T-cell (primary cell): ENCODE measurements around the gene TCERG1L. TPM values are rescaled to one million over a fixed set of nuclear protein-coding genes. Genes with fewer than 3 reads are reported as not detected.
A peak's percentile ranks its signal among the peaks of the same experiment; 100 is the strongest.

Experiments
- ATAC-seq, 4 experiments: fragments of 200-7000 bp in 3 of 4; fragments of 150-1000 bp in 1 of 4; cut with Tn5 transposase; replicated peaks in 1 of 4; 1 replicate in 3 of 4; 2 replicates in 1 of 4; pipeline ENCODE4 v1.10.0; 2021; ENCODE audit warnings: moderate library complexity in 3 of 4, mild to moderate bottlenecking in 2 of 4, moderate number of reproducible peaks in 1 of 4
- CTCF ChIA-PET, 2 donors: fragments of 300-600 bp; sonication (Branson Sonifier 250); formaldehyde crosslinking; loops; one replicate each; lab custom pipeline; 2022; ENCODE audit warnings: antibody characterized with exemption in 2 of 2; lab: Charles Lee
- POLR2A ChIA-PET, 2 donors: fragments of 300-600 bp; sonication (Branson Sonifier 250); formaldehyde crosslinking; loops; one replicate each; lab custom pipeline; 2022; ENCODE audit warnings: antibody characterized with exemption in 2 of 2; lab: Charles Lee
- DNase-seq, 35 experiments: peaks; one replicate each; pipeline versions ENCODE4 v3.0.0 to v3.0.0-alpha.2; 2013 to 2023
- H3K27ac ChIP-seq: one replicate; pipeline ENCODE4 v1.5.1; 2013; ENCODE audit warnings: low read length
- H3K27me3 ChIP-seq, 2 experiments: replicated peaks in 1 of 2; 1 replicate in 1 of 2; 2 replicates in 1 of 2; pipeline versions ENCODE4 v1.6.1 to v1.7.0; 2013; ENCODE audit warnings: low read length in 1 of 2, mixed read lengths in 1 of 2; ENCODE audit not compliant: control insufficient read depth in 2 of 2, insufficient read depth in 2 of 2; ENCODE audit errors: extremely low read depth in 1 of 2
- H3K36me3 ChIP-seq, 2 donors: 1 replicate in 1 of 2; 2 replicates in 1 of 2; pipeline versions ENCODE4 v1.6.1 to v1.7.0; 2013; ENCODE audit warnings: low read length in 1 of 2; ENCODE audit not compliant: control insufficient read depth in 2 of 2, insufficient read depth in 1 of 2; ENCODE audit errors: extremely low read depth in 1 of 2
- H3K4me1 ChIP-seq, 2 experiments: 1 replicate in 1 of 2; 2 replicates in 1 of 2; pipeline versions ENCODE4 v1.6.1 to v1.7.0; 2013; ENCODE audit warnings: low read length in 2 of 2, mixed read lengths in 1 of 2; ENCODE audit not compliant: insufficient read depth in 2 of 2, control insufficient read depth in 1 of 2; ENCODE audit errors: extremely low read depth in 1 of 2
- H3K4me3 ChIP-seq, 2 donors: 1 replicate in 1 of 2; 2 replicates in 1 of 2; pipeline versions ENCODE4 v1.5.1 to v1.7.0; 2013; ENCODE audit warnings: mild to moderate bottlenecking in 2 of 2, low read length in 1 of 2, moderate library complexity in 1 of 2; ENCODE audit not compliant: control insufficient read depth in 1 of 2; ENCODE audit errors: extremely low read depth in 1 of 2
- H3K9me3 ChIP-seq: 2 replicates; pipeline ENCODE4 v1.7.0; 2013
- H3K27ac Mint-ChIP-seq, 2 donors: one replicate each; pipeline ENCODE4 v1.8.0; 2020 to 2021; ENCODE audit warnings: mild to moderate bottlenecking in 2 of 2, mixed read lengths in 2 of 2
- H3K27me3 Mint-ChIP-seq, 2 donors: one replicate each; pipeline ENCODE4 v1.8.0; 2021 to 2022; ENCODE audit warnings: mixed read lengths in 2 of 2
- H3K36me3 Mint-ChIP-seq: one replicate; pipeline ENCODE4 v1.8.0; 2021; ENCODE audit warnings: mixed read lengths
- H3K4me1 Mint-ChIP-seq, 3 donors: one replicate each; pipeline ENCODE4 v1.8.0; 2020 to 2022; ENCODE audit warnings: mixed read lengths in 3 of 3, mild to moderate bottlenecking in 1 of 3
- H3K4me3 Mint-ChIP-seq, 3 donors: one replicate each; pipeline ENCODE4 v1.8.0; 2020 to 2022; ENCODE audit warnings: mild to moderate bottlenecking in 3 of 3, mixed read lengths in 3 of 3, moderate library complexity in 3 of 3
- H3K9me3 Mint-ChIP-seq, 3 donors: one replicate each; pipeline ENCODE4 v1.8.0; 2020 to 2022; ENCODE audit warnings: mixed read lengths in 3 of 3
- WGBS: methylation state at CpG from one replicate; pipeline ENCODE4 v1.1.5; 2013; ENCODE audit warnings: missing lambda C conversion rate; ENCODE audit not compliant: insufficient coverage; 5-methylcytosine and 5-hydroxymethylcytosine counted together
- total RNA-seq, 35 experiments: library from RNA in 6 of 35; stranded (reverse) in 6 of 35; fragments of 120-200 nt in 1 of 35; gene quantifications; one replicate each; pipeline versions ENCODE4 v1.2.1 to v1.2.4 and lab custom pipeline; 2013 to 2026

TCERG1L gene
- total RNA-seq, 5 donors from 2014 or later (not counting 1 experiment from before 2014, with no cell fraction given) = 0.13 to 0.29 (median 0.21) TPM; not detected in 1

DNA sequence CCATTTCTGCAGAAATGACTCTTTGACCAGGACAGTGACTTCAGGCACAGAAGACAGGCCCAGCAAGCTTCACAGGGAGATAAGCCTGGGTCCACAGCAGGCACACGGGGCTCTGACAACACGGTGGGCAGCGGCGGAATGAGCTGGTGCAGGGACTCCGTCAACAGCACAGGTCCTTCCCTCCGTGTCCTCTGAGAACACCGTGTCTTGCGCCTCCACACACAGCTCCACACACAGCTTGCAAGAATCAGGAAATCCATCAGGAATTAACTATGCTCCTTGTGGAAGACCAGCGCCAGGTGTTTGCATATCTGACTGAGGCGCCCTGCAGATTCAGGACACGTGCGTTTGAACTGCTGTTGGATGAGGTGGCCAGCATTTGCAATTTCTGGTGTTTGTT, 39.6 kb downstream of the TCERG1L start:
- Histone ChIP-seq H3K36me3 (no peaks in the 10 kb centered on the region), H3K27ac (no peak overlapping the region), H3K27me3 (peaks cover 0 to 10% of the 10 kb centered on the region in 2 experiments), H3K4me1 (no peaks in the 10 kb centered on the region), H3K9me3 (no peaks in the 10 kb centered on the region), H3K4me3 (no peak overlapping the region)
- WGBS = 94% methylated on average over 9 of the region's 12 CpGs
- DNase-seq (no peak), ATAC-seq (no peak)
- ChIA-PET POLR2A (no interaction called here), CTCF (no interaction called here)
- Mint-ChIP-seq H3K27ac (no peak overlapping the region), H3K4me1 (no peaks in the 10 kb centered on the region), H3K4me3 (no peak overlapping the region), H3K27me3 (peaks cover 0 to 6% of the 10 kb centered on the region in 2 donors), H3K9me3 (no peaks in the 10 kb centered on the region), H3K36me3 (no peaks in the 10 kb centered on the region)

DNA sequence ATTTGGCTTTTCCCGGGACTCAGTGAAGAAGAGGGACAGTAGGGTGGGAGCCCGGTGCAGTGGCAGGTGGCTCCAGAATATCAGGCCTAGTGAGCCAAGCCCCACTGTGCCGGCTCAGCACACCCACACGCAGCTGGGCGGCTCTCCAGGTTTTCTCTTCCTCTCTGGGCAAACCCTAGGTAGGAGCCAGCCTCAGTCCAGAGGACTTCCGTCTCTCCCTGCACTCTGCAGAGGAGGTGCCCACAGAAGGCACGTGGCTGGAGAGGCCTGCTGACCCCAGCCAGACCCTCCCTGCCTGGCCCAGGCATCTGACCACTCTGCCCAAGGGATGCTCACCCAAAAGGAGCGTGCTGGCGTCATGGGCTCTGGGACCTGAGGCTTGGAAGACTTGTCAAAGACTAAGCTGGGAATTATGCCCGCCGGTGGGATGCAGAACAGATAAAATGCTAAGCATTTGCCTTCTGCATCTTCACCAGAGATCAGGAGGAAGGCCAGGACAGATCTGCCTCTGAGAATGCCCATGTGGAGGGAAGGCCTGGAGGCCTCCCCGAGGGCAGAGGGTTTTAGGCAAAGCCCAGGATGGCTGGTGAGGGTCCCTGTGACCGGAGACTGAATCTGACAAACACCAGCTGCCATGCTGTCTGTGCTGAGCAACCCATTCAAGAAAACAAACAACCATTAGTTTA, 40.2 kb downstream of the TCERG1L start:
- peaks cover 0 to 10% of the 10 kb centered on the region in 2 experiments for H3K27me3 ChIP-seq
- Mint-ChIP-seq H3K9me3 (no peaks in the 10 kb centered on the region), H3K4me3 (no peak overlapping the region), H3K27me3 (peaks cover 0 to 6% of the 10 kb centered on the region in 2 donors), H3K27ac (no peak overlapping the region), H3K4me1 (no peaks in the 10 kb centered on the region), H3K36me3 (no peaks in the 10 kb centered on the region)
- ATAC-seq (no peak), DNase-seq (no peak)
- POLR2A ChIA-PET = no interaction called here
- no peaks in the 10 kb centered on the region for H3K4me1 ChIP-seq
- no peak overlapping the region for H3K27ac ChIP-seq
- WGBS = 73% methylated on average over 12 of the region's 13 CpGs
- CTCF ChIA-PET = no interaction called here
- H3K4me3 ChIP-seq = no peak overlapping the region
- no peaks in the 10 kb centered on the region for H3K9me3 ChIP-seq
- no peaks in the 10 kb centered on the region for H3K36me3 ChIP-seq

DNA sequence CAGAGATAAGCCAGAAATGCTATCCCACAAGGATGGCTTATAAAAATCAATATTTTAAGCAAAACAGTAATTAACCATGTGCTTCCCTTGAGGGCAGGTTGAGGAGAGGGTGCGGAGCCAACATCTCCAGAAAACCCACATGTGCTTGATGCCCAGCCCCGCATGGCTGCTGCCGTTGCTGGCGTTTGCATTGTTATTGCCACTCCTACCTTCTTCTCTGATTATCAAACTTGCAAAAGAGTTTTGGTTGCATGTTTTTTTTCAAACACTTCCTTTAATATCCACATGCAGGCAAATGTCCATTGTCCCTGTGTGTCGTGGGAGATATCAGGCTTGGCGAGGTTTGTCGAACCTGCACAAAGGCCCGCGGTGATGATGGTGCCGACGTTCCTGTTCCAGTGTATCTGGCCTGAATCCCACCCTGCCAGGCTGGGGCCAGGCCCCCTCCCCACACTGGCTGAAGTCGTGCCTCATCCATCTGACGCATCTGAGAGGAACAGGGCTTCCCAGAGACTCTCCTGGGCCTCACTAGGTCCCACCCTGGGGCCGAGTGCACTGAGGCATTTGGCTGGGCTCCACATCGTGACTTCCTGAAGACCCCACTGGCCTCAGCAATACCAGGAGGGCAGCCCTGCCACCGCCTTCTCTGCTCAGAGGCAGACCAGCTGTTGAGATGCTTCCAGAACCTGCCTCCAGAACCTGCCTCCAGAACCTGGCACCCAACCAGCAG, 40.9 kb downstream of the TCERG1L start:
- H3K36me3 ChIP-seq = no peaks in the 10 kb centered on the region
- peaks cover 0 to 10% of the 10 kb centered on the region in 2 experiments for H3K27me3 ChIP-seq
- ChIA-PET POLR2A (no interaction called here), CTCF (no interaction called here)
- no peak overlapping the region for H3K27ac Mint-ChIP-seq
- H3K4me3 ChIP-seq = no peak overlapping the region
- H3K4me3 Mint-ChIP-seq = no peak overlapping the region
- ATAC-seq (no peak), DNase-seq (no peak)
- WGBS = 81% methylated on average over 13 of the region's 16 CpGs
- H3K4me1 Mint-ChIP-seq = no peaks in the 10 kb centered on the region
- H3K27ac ChIP-seq = no peak overlapping the region
- H3K9me3 ChIP-seq = no peaks in the 10 kb centered on the region
- H3K36me3 Mint-ChIP-seq = no peaks in the 10 kb centered on the region
- H3K27me3 Mint-ChIP-seq = peaks cover 0 to 6% of the 10 kb centered on the region in 2 donors
- no peaks in the 10 kb centered on the region for H3K9me3 Mint-ChIP-seq
- no peaks in the 10 kb centered on the region for H3K4me1 ChIP-seq

DNA sequence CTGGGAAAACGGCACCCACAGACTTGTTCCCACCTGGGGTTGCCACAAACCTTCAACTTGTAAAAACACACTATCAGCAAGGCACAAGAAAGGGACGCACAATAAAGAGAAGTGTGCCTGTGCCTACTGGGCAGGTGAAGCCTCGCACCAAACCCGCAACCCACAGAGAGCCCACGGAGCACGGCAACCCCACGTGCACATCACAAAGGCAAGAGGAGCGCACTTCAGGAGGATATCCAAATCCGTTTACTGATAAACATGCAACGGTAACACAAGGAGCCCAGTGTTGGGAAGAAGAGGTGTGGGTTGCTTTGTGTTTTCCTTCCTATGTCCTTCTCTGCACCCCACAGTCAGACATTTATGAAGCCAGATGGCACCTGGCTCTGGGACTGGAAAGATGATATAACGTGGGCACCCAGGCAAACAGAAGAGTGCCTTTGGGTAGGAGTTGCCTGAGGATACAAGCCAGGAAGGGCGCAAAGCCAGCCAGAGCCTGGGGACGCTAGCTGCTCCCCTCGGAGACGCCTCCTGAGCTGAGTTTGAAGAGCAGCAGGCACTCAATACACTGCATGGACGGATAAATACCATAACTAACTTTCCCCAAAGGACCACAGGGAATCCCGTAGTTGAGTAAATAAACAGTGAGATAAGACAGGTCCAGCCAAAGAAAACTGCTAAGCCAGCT, 41.6 kb downstream of the TCERG1L start:
- POLR2A ChIA-PET = no interaction called here
- CTCF ChIA-PET = no interaction called here
- H3K27ac ChIP-seq = no peak overlapping the region
- H3K9me3 ChIP-seq = no peaks in the 10 kb centered on the region
- Mint-ChIP-seq H3K27ac (no peak overlapping the region), H3K4me3 (no peak overlapping the region), H3K9me3 (no peaks in the 10 kb centered on the region), H3K4me1 (no peaks in the 10 kb centered on the region), H3K36me3 (no peaks in the 10 kb centered on the region), H3K27me3 (peaks cover 0 to 6% of the 10 kb centered on the region in 2 donors)
- peaks cover 0 to 10% of the 10 kb centered on the region in 2 experiments for H3K27me3 ChIP-seq
- H3K4me3 ChIP-seq = no peak overlapping the region
- no peak for ATAC-seq
- 89% methylated on average over 5 of the region's 17 CpGs for WGBS
- no peak for DNase-seq
- no peaks in the 10 kb centered on the region for H3K4me1 ChIP-seq
- no peaks in the 10 kb centered on the region for H3K36me3 ChIP-seq

DNA sequence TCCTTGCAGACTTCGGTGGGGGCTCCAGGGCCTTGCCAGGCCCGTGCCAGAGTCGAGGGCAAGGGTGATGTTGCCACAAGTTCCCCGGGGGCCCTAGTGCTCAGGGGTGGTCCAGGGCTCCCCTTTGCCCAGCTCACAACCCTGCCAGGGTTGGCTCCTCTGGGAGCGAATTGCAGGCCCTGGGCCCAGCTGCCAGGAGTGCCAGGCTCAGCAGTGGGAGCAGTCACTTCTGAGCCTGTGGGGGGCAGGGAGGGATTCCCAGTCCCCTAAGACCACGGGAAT, 43.8 kb downstream of the TCERG1L start:
- H3K4me1 ChIP-seq = no peaks in the 10 kb centered on the region
- peaks cover 0 to 6% of the 10 kb centered on the region in 2 experiments for H3K27me3 ChIP-seq
- 88% methylated on average over 4 of the region's 6 CpGs for WGBS
- ATAC-seq (no peak), DNase-seq (no peak)
- ChIA-PET CTCF (no interaction called here), POLR2A (no interaction called here)
- H3K36me3 ChIP-seq = no peaks in the 10 kb centered on the region
- Mint-ChIP-seq H3K27ac (no peak overlapping the region), H3K27me3 (peaks cover 0 to 6% of the 10 kb centered on the region in 2 donors), H3K4me3 (no peak overlapping the region), H3K9me3 (no peaks in the 10 kb centered on the region), H3K4me1 (no peaks in the 10 kb centered on the region), H3K36me3 (no peaks in the 10 kb centered on the region)
- no peak overlapping the region for H3K4me3 ChIP-seq
- H3K9me3 ChIP-seq = no peaks in the 10 kb centered on the region
- no peak overlapping the region for H3K27ac ChIP-seq

DNA sequence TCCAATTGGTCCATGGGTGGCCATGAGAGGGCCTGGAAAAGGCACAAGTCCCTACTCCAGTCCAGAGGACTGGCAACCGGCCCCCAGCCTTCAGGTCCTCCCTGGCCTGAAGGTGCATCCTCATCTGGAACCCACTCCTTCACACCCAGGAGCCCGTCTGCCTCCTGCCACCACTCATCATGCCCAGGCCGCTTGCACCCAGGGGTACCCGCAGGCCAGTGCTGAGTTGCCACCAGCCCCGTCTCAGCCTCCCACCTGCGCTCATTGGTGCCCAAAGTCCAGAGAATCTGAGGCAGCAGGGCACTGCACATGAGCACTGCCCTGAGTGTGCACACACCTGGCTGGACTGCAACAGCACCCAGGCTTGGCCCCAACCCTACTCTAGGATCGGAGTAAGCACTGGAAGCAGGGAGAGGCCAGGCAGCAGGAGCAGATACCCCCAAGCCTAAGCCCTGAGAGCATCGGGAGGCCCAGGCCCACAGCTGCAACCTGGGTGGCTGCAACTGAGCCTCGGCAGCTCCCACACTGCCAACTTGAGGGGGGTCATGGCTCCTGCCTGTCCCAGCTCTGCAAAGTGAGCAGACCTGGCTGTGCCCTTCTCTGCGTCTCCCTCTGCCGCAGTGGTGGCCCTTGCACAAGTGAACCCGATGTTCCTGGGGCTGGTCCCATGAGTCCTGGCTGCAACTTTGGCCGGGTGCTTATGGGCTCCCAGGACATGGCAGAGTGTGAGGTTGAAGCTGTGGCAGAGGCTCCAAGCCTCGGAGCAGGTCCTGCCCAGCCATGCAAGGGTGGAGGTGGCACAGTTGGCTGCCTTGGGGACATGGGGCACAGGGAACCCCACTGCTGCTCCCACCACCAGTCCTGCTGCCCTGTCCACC, 44.3 kb downstream of the TCERG1L start:
- DNase-seq (no peak), ATAC-seq (peak in 1 of 4 experiments; percentile 9)
- Histone ChIP-seq H3K9me3 (no peaks in the 10 kb centered on the region), H3K4me3 (no peak overlapping the region), H3K4me1 (no peaks in the 10 kb centered on the region), H3K36me3 (no peaks in the 10 kb centered on the region), H3K27me3 (peaks cover 0 to 6% of the 10 kb centered on the region in 2 experiments), H3K27ac (no peak overlapping the region)
- WGBS = 84% methylated on average over 13 of the region's 14 CpGs
- H3K27me3 Mint-ChIP-seq = peaks cover 0 to 6% of the 10 kb centered on the region in 2 donors
- ChIA-PET POLR2A (no interaction called here), CTCF (no interaction called here)
- no peaks in the 10 kb centered on the region for H3K36me3 Mint-ChIP-seq
- H3K4me3 Mint-ChIP-seq = no peak overlapping the region
- no peak overlapping the region for H3K27ac Mint-ChIP-seq
- H3K4me1 Mint-ChIP-seq = no peaks in the 10 kb centered on the region
- H3K9me3 Mint-ChIP-seq = no peaks in the 10 kb centered on the region
